ENCODE data around the gene TREM1. TPM values are rescaled to one million over a fixed set of nuclear protein-coding genes. Genes with fewer than 3 reads are reported as not detected.

Gene TREM1
- total and polyA plus RNA-seq, 3 donors from 2014 or later: 0.16 to 1.4 (median 0.93) TPM

- TF ChIP-seq, protein P1, sequence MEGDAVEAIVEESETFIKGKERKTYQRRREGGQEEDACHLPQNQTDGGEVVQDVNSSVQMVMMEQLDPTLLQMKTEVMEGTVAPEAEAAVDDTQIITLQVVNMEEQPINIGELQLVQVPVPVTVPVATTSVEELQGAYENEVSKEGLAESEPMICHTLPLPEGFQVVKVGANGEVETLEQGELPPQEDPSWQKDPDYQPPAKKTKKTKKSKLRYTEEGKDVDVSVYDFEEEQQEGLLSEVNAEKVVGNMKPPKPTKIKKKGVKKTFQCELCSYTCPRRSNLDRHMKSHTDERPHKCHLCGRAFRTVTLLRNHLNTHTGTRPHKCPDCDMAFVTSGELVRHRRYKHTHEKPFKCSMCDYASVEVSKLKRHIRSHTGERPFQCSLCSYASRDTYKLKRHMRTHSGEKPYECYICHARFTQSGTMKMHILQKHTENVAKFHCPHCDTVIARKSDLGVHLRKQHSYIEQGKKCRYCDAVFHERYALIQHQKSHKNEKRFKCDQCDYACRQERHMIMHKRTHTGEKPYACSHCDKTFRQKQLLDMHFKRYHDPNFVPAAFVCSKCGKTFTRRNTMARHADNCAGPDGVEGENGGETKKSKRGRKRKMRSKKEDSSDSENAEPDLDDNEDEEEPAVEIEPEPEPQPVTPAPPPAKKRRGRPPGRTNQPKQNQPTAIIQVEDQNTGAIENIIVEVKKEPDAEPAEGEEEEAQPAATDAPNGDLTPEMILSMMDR (IDR thresholded peaks at IDR 0.05): no peak
- TF ChIP-seq POLR2A (IDR thresholded peaks at IDR 0.05): no peak
- Histone ChIP-seq H3K27ac (no peak overlapping the region), H3K4me3 (no peak overlapping the region), H3K9me3 (no peaks in the 10 kb centered on the region), H3K4me1 (no peaks in the 10 kb centered on the region), H3K27me3 (no peaks in the 10 kb centered on the region), H3K36me3 (ENCODE audit: low read depth, missing control alignments) (no peaks in the 10 kb centered on the region)
- 80 to 83% methylated on average over 3 of the region's 3 CpGs for whole genome bisulfite sequencing, 2 donors
- DNase-seq: no peak
- intact Hi-C loops (cut with DNase I; ENCODE audit: low total_unique reads): no loop called here
Measured at GRCh38 chr6:41294214-41294872, 7.9 kb upstream of the TREM1 start.

DNA sequence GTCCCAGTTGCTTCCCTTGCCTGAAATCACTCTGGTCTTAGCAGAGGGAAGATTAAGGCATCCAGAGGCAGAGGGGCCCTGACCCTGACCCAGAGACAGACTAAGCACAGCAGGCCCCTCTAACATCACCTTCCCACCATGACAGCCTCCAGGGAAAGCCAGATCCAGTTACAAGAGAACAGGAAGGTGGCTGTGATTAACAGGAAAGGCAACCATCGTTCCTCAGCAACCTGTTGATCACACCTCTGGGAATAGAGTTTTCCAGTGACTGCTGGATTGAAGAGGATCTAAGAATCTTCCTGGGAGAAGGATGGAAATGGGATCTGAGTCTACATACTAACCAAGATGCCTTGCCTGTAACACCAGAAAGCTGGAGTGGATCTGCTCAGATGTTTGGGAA, 5.2 kb upstream of the TREM1 start:
- TF ChIP-seq, protein P1 (IDR thresholded peaks at IDR 0.05): no peak
- TF ChIP-seq POLR2A (IDR thresholded peaks at IDR 0.05): no peak
- H3K27ac ChIP-seq: no peak overlapping the region
- no peak for DNase-seq
- no peaks in the 10 kb centered on the region for H3K36me3 ChIP-seq (ENCODE audit: low read depth, missing control alignments)
- H3K27me3 ChIP-seq: no peaks in the 10 kb centered on the region
- H3K4me3 ChIP-seq: no peak overlapping the region
- WGBS, 2 donors: 44 to 60% methylated on average over 1 of the region's 1 CpG
- H3K4me1 ChIP-seq: no peaks in the 10 kb centered on the region
- intact Hi-C loops (cut with DNase I; ENCODE audit: low total_unique reads): no loop called here
- H3K9me3 ChIP-seq: no peaks in the 10 kb centered on the region

DNA sequence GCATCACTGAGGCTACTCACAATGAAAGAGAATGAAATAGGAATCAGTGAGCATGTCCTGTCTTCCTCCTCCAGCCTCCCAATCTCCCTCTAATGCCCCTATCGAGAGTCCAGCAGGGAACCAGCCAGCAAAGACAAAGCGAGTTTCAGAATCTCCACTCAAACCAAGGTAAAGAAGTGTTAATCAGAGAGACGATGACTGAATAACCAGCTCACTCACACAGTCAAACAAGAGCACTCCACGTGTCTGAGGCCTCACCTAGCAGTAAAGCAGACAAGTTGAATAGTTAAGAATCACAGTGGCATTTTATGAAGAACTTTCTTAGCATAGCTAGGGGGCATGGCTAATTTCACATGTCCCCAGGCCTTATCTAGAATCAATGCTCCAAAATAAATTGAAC, 3.3 kb upstream of the TREM1 start:
- no peak overlapping the region for H3K27ac ChIP-seq
- intact Hi-C loops (cut with DNase I; ENCODE audit: low total_unique reads): no loop called here
- WGBS, 2 donors: 88 to 90% methylated on average over 4 of the region's 4 CpGs

GRCh38 chr6:41288754-41289129, 2.3 kb upstream of the TREM1 start:
- Histone ChIP-seq H3K27ac (no peak overlapping the region), H3K27me3 (no peaks in the 10 kb centered on the region), H3K9me3 (no peaks in the 10 kb centered on the region), H3K4me1 (no peaks in the 10 kb centered on the region), H3K36me3 (ENCODE audit: low read depth, missing control alignments) (no peaks in the 10 kb centered on the region), H3K4me3 (no peak overlapping the region)
- TF ChIP-seq, protein P1 (IDR thresholded peaks at IDR 0.05): no peak
- no peak for TF ChIP-seq POLR2A (IDR thresholded peaks at IDR 0.05)
- WGBS, 2 donors: 74 to 92% methylated on average over 2 of the region's 2 CpGs
- intact Hi-C loops (cut with DNase I; ENCODE audit: low total_unique reads): no loop called here
- no peak for DNase-seq

More for the DNA sequence above, 3.3 kb upstream of the TREM1 start:
- H3K27me3 ChIP-seq: no peaks in the 10 kb centered on the region
- H3K36me3 ChIP-seq (ENCODE audit: low read depth, missing control alignments): no peaks in the 10 kb centered on the region
- DNase-seq: no peak
- no peak overlapping the region for H3K4me3 ChIP-seq
- TF ChIP-seq, protein P1 (IDR thresholded peaks at IDR 0.05): no peak
- no peak for TF ChIP-seq POLR2A (IDR thresholded peaks at IDR 0.05)
- H3K4me1 ChIP-seq: no peaks in the 10 kb centered on the region
- no peaks in the 10 kb centered on the region for H3K9me3 ChIP-seq

Data from testis (tissue), 3 donors.